Measurements from ENCODE around the gene NOS1AP.

The NOS1AP gene

GRCh38 chr1:162111572-162111971 is 42.1 kb downstream of the NOS1AP start:
- H3K4me3 ChIP-seq (ENCODE audit: low read depth, low read length): no peak overlapping the region
- no peak for DNase-seq (ENCODE audit: low read depth)
- no peak for TF ChIP-seq CTCF (IDR thresholded peaks at IDR 0.05; ENCODE audit: control insufficient read depth, extremely low read depth, insufficient read depth)

- DNase-seq (ENCODE audit: low read depth): no peak
- no peak overlapping the region for H3K4me3 ChIP-seq (ENCODE audit: low read depth, low read length)
- no peak for TF ChIP-seq CTCF (IDR thresholded peaks at IDR 0.05; ENCODE audit: control insufficient read depth, extremely low read depth, insufficient read depth)
Observed at GRCh38 chr1:162113419-162113818, 43.9 kb downstream of the NOS1AP start.

- DNase-seq (ENCODE audit: low read depth): no peak
- no peak for TF ChIP-seq CTCF (IDR thresholded peaks at IDR 0.05; ENCODE audit: control insufficient read depth, extremely low read depth, insufficient read depth)
- no peak overlapping the region for H3K4me3 ChIP-seq (ENCODE audit: low read depth, low read length)
Observed at GRCh38 chr1:162117039-162117774, 47.7 kb downstream of the NOS1AP start.

GRCh38 chr1:162118063-162118462 is 48.6 kb downstream of the NOS1AP start:
- TF ChIP-seq CTCF (IDR thresholded peaks at IDR 0.05; ENCODE audit: control insufficient read depth, extremely low read depth, insufficient read depth): no peak
- no peak overlapping the region for H3K4me3 ChIP-seq (ENCODE audit: low read depth, low read length)

GRCh38 chr1:162128693-162129356 is 59.3 kb downstream of the NOS1AP start:
- no peak for DNase-seq (ENCODE audit: low read depth)
- no peak for TF ChIP-seq CTCF (IDR thresholded peaks at IDR 0.05; ENCODE audit: control insufficient read depth, extremely low read depth, insufficient read depth)
- no peak overlapping the region for H3K4me3 ChIP-seq (ENCODE audit: low read depth, low read length)

More at GRCh38 chr1:162118063-162118462, 48.6 kb downstream of the NOS1AP start:
- no peak for DNase-seq (ENCODE audit: low read depth)

- TF ChIP-seq CTCF (IDR thresholded peaks at IDR 0.05; ENCODE audit: control insufficient read depth, extremely low read depth, insufficient read depth): no peak
- H3K4me3 ChIP-seq (ENCODE audit: low read depth, low read length): no peak overlapping the region
- DNase-seq (ENCODE audit: low read depth): no peak
Observed at GRCh38 chr1:162130308-162130707, 60.8 kb downstream of the NOS1AP start.
